Transverse colon (tissue), 3 donors: ENCODE results near the gene SCIN.

Source experiments
- CTCF ChIP-seq, 5 experiments: fragments of 200-600 bp in 3 of 5; fragments of 450-650 bp in 2 of 5; sonication (generic) in 3 of 5; IDR thresholded peaks; 1 replicate in 2 of 5; 2 replicates in 3 of 5; pipeline ENCODE4 v1.5.1; 2016 to 2017; ENCODE audit warnings: antibody characterized with exemption in 5 of 5, inconsistent platforms in 3 of 5, mild to moderate bottlenecking in 2 of 5, moderate library complexity in 1 of 5
- EP300 ChIP-seq: sonication (generic); formaldehyde crosslinking; IDR thresholded peaks from one replicate; pipeline ENCODE4 v1.6.1; 2017; ENCODE audit warnings: antibody characterized with exemption, low read depth

DNA sequence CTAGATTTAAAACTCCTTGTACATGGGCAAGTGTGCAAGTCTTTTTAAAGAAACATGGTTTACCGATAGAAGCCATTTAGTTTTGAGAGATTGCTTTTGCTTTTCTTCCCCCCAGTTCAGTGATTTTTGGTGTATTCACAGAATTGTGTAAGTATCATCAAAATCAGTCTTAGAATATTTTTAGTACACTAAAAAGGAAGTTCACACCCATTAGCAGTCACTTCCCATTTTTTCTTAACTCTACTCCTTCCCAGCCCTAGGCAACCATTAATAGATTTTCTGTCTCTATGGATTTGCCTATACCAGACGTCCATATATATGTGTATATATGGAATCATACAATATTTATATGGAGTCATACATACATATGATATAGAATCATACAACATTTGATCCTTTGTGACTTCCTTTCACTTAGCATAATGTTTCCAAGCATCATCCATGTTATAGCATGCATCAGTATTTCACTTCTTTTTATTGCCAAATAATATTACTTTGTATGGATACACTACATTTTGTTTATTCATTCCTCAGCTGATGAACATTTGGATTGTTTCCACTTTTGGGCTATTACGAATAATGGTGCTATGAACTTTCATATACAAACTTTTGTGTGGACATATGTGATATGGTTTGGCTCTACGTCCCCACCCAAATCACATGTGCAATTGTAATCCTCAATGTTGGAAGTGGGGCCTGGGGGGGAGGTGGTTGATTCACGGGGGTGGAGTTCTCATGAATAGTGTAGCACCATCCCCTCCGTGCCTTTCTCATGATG, 100.4 kb downstream of the SCIN start:
- TF ChIP-seq CTCF (IDR thresholded peaks at IDR 0.05) (no peak), EP300 (no peak)
